Activated CD4-positive, alpha-beta T cell treated with anti-CD3 and anti-CD28 coated beads, Interleukin-2, amount 10 ng/mL, durations not matched to agents 24 days and 14 days (primary cell): ENCODE results near the gene PRDM16. TPM values are rescaled to one million over a fixed set of nuclear protein-coding genes. Genes with fewer than 3 reads are reported as not detected.

Experiments
- DNase-seq: peaks from one replicate; pipeline ENCODE4 v3.0.0; 2022
- H3K27ac Mint-ChIP-seq: one replicate; pipeline ENCODE4 v1.8.0; 2022; ENCODE audit warnings: mild to moderate bottlenecking, mixed read lengths
- H3K27me3 Mint-ChIP-seq: one replicate; pipeline ENCODE4 v1.8.0; 2022; ENCODE audit warnings: mixed read lengths
- H3K36me3 Mint-ChIP-seq: one replicate; pipeline ENCODE4 v1.8.0; 2022; ENCODE audit warnings: low read depth, mild to moderate bottlenecking, mixed read lengths
- H3K4me1 Mint-ChIP-seq: one replicate; pipeline ENCODE4 v1.8.0; 2021; ENCODE audit warnings: mixed read lengths
- H3K4me3 Mint-ChIP-seq: one replicate; pipeline ENCODE4 v1.8.0; 2022; ENCODE audit warnings: mild to moderate bottlenecking, moderate library complexity, mixed read lengths
- H3K9me3 Mint-ChIP-seq: one replicate; pipeline ENCODE4 v1.8.0; 2021; ENCODE audit warnings: mixed read lengths
- intact Hi-C: fragments of 100-400 bp; cut with micrococcal nuclease; formaldehyde crosslinking; loops from one replicate; pipeline ENCODE4 v1.15.1; 2023
- total RNA-seq: library from RNA; stranded (reverse); gene quantifications from 2 replicates; pipeline ENCODE4 v1.2.3, GENCODE V29; 2022

PRDM16 gene
- total RNA-seq, 1 donor from 2014 or later = not detected

GRCh38 chr1:3190256-3191041 is 121.4 kb downstream of the PRDM16 start:
- no peak overlapping the region for H3K4me3 Mint-ChIP-seq
- no peak for DNase-seq
- no peaks in the 10 kb centered on the region for H3K9me3 Mint-ChIP-seq
- intact Hi-C loops = no loop called here
- peaks cover 2% of the 10 kb centered on the region for H3K27me3 Mint-ChIP-seq
- no peak overlapping the region for H3K27ac Mint-ChIP-seq
- no peaks in the 10 kb centered on the region for H3K4me1 Mint-ChIP-seq
- no peaks in the 10 kb centered on the region for H3K36me3 Mint-ChIP-seq

GRCh38 chr1:3192361-3192760 is 123.4 kb downstream of the PRDM16 start:
- peaks cover 2% of the 10 kb centered on the region for H3K27me3 Mint-ChIP-seq
- H3K36me3 Mint-ChIP-seq = no peaks in the 10 kb centered on the region
- no peak overlapping the region for H3K4me3 Mint-ChIP-seq
- H3K4me1 Mint-ChIP-seq = no peaks in the 10 kb centered on the region
- no peak overlapping the region for H3K27ac Mint-ChIP-seq
- intact Hi-C loops = no loop called here
- no peaks in the 10 kb centered on the region for H3K9me3 Mint-ChIP-seq
- DNase-seq = no peak

- no peaks in the 10 kb centered on the region for H3K9me3 Mint-ChIP-seq
- no peak for DNase-seq
- no peak overlapping the region for H3K4me3 Mint-ChIP-seq
- no peaks in the 10 kb centered on the region for H3K4me1 Mint-ChIP-seq
- intact Hi-C loops = no loop called here
- H3K36me3 Mint-ChIP-seq = no peaks in the 10 kb centered on the region
- no peak overlapping the region for H3K27ac Mint-ChIP-seq
- peaks cover 2% of the 10 kb centered on the region for H3K27me3 Mint-ChIP-seq
Observed at GRCh38 chr1:3192825-3193224, 123.8 kb downstream of the PRDM16 start.

- no peak overlapping the region for H3K4me3 Mint-ChIP-seq
Observed at GRCh38 chr1:3193811-3194210, 124.8 kb downstream of the PRDM16 start.

GRCh38 chr1:3194760-3195479 is 125.9 kb downstream of the PRDM16 start:
- Mint-ChIP-seq H3K36me3 (no peaks in the 10 kb centered on the region), H3K27me3 (no peaks in the 10 kb centered on the region), H3K4me1 (no peaks in the 10 kb centered on the region), H3K27ac (no peak overlapping the region), H3K9me3 (no peaks in the 10 kb centered on the region), H3K4me3 (no peak overlapping the region)
- no peak for DNase-seq
- intact Hi-C loops = no loop called here

More at GRCh38 chr1:3193811-3194210, 124.8 kb downstream of the PRDM16 start:
- Mint-ChIP-seq H3K27ac (no peak overlapping the region), H3K36me3 (no peaks in the 10 kb centered on the region), H3K9me3 (no peaks in the 10 kb centered on the region), H3K27me3 (no peaks in the 10 kb centered on the region), H3K4me1 (no peaks in the 10 kb centered on the region)
- intact Hi-C loops = no loop called here
- DNase-seq = no peak

GRCh38 chr1:3195480-3195815 is 126.4 kb downstream of the PRDM16 start:
- H3K27me3 Mint-ChIP-seq = no peaks in the 10 kb centered on the region
- H3K36me3 Mint-ChIP-seq = no peaks in the 10 kb centered on the region
- no peak overlapping the region for H3K4me3 Mint-ChIP-seq
- no peak for DNase-seq
- no peak overlapping the region for H3K27ac Mint-ChIP-seq
- intact Hi-C loops = no loop called here
- no peaks in the 10 kb centered on the region for H3K4me1 Mint-ChIP-seq
- H3K9me3 Mint-ChIP-seq = no peaks in the 10 kb centered on the region

- intact Hi-C loops = no loop called here
- Mint-ChIP-seq H3K4me1 (no peaks in the 10 kb centered on the region), H3K9me3 (no peaks in the 10 kb centered on the region), H3K4me3 (no peak overlapping the region), H3K27me3 (no peaks in the 10 kb centered on the region), H3K27ac (no peak overlapping the region), H3K36me3 (no peaks in the 10 kb centered on the region)
- DNase-seq = no peak
Observed at GRCh38 chr1:3195966-3196515, 127.0 kb downstream of the PRDM16 start.

GRCh38 chr1:3196577-3197245 is 127.7 kb downstream of the PRDM16 start:
- Mint-ChIP-seq H3K27me3 (no peaks in the 10 kb centered on the region), H3K4me3 (no peak overlapping the region), H3K9me3 (no peaks in the 10 kb centered on the region), H3K36me3 (no peaks in the 10 kb centered on the region), H3K27ac (no peak overlapping the region), H3K4me1 (no peaks in the 10 kb centered on the region)
- intact Hi-C loops = no loop called here
- DNase-seq = no peak

- H3K4me1 Mint-ChIP-seq = no peaks in the 10 kb centered on the region
- intact Hi-C loops = no loop called here
- H3K4me3 Mint-ChIP-seq = no peak overlapping the region
- no peaks in the 10 kb centered on the region for H3K27me3 Mint-ChIP-seq
- no peak overlapping the region for H3K27ac Mint-ChIP-seq
- H3K36me3 Mint-ChIP-seq = no peaks in the 10 kb centered on the region
- no peak for DNase-seq
- no peaks in the 10 kb centered on the region for H3K9me3 Mint-ChIP-seq
Observed at GRCh38 chr1:3197781-3198316, 128.8 kb downstream of the PRDM16 start.

- no peaks in the 10 kb centered on the region for H3K36me3 Mint-ChIP-seq
- no peaks in the 10 kb centered on the region for H3K9me3 Mint-ChIP-seq
Observed at GRCh38 chr1:3198371-3199271, 129.6 kb downstream of the PRDM16 start.

GRCh38 chr1:3204725-3205124 is 135.7 kb downstream of the PRDM16 start:
- H3K4me3 Mint-ChIP-seq = no peak overlapping the region
- intact Hi-C loops = no loop called here
- no peaks in the 10 kb centered on the region for H3K36me3 Mint-ChIP-seq
- no peaks in the 10 kb centered on the region for H3K4me1 Mint-ChIP-seq
- no peaks in the 10 kb centered on the region for H3K27me3 Mint-ChIP-seq
- DNase-seq = no peak
- H3K9me3 Mint-ChIP-seq = no peaks in the 10 kb centered on the region
- no peak overlapping the region for H3K27ac Mint-ChIP-seq

More at GRCh38 chr1:3198371-3199271, 129.6 kb downstream of the PRDM16 start:
- Mint-ChIP-seq H3K27me3 (no peaks in the 10 kb centered on the region), H3K4me3 (no peak overlapping the region), H3K27ac (no peak overlapping the region), H3K4me1 (no peaks in the 10 kb centered on the region)
- intact Hi-C loops = no loop called here
- no peak for DNase-seq

GRCh38 chr1:3205815-3206214 is 136.8 kb downstream of the PRDM16 start:
- Mint-ChIP-seq H3K36me3 (no peaks in the 10 kb centered on the region), H3K4me1 (no peaks in the 10 kb centered on the region), H3K9me3 (no peaks in the 10 kb centered on the region), H3K4me3 (no peak overlapping the region), H3K27ac (no peak overlapping the region), H3K27me3 (no peaks in the 10 kb centered on the region)
- intact Hi-C loops = no loop called here
- no peak for DNase-seq

- intact Hi-C loops = no loop called here
Observed at GRCh38 chr1:3206696-3207095, 137.7 kb downstream of the PRDM16 start.

More at GRCh38 chr1:3206696-3207095, 137.7 kb downstream of the PRDM16 start:
- Mint-ChIP-seq H3K27me3 (no peaks in the 10 kb centered on the region), H3K36me3 (no peaks in the 10 kb centered on the region), H3K4me3 (no peak overlapping the region), H3K9me3 (no peaks in the 10 kb centered on the region), H3K4me1 (no peaks in the 10 kb centered on the region), H3K27ac (no peak overlapping the region)
- no peak for DNase-seq
